Measurements from ENCODE around the gene ST6GAL1. TPM values are rescaled to one million over a fixed set of nuclear protein-coding genes. Genes with fewer than 3 reads are reported as not detected.
A peak's percentile ranks its signal among the peaks of the same experiment; 100 is the strongest.

ST6GAL1 gene
- polyA plus RNA-seq, 3 donors, result 19.0 to 24.4 (median 20.5) TPM

GRCh38 chr3:187039723-187040414, 109.5 kb downstream of the ST6GAL1 start:
- Histone ChIP-seq H3K4me1 (ENCODE audit: control insufficient read depth in 1 of 2, insufficient read depth in 2 of 2, low read length in 2 of 2) (peaks cover 37 to 42% of the 10 kb centered on the region in 2 donors), H3K27ac (ENCODE audit: low read depth in 1 of 2, low read length in 2 of 2) (no peak overlapping the region), H3K4me2 (replicated peaks; ENCODE audit: extremely low read depth, low read length, poor library complexity, severe bottlenecking) (no peak overlapping the region), H3K36me3 (replicated peaks in 1 of 2; ENCODE audit: control insufficient read depth in 1 of 2, insufficient read depth in 2 of 2, low read length in 2 of 2) (peaks cover 18 to 35% of the 10 kb centered on the region in 2 donors), H3K4me3 (replicated peaks in 1 of 3; ENCODE audit: low read depth in 2 of 3, low read length in 3 of 3) (no peak overlapping the region), H3K79me2 (ENCODE audit: insufficient read depth, low read length) (no peaks in the 10 kb centered on the region), H3K27me3 (ENCODE audit: control insufficient read depth in 2 of 2, insufficient read depth in 2 of 2, low read length in 2 of 2) (no peaks in the 10 kb centered on the region), H2AFZ (ENCODE audit: insufficient read depth, low read depth, low read length, poor library complexity, severe bottlenecking) (no peak overlapping the region), H3K9ac (ENCODE audit: insufficient read depth, low read length, poor library complexity, severe bottlenecking) (no peak overlapping the region), H3K9me3 (replicated peaks in 1 of 2; ENCODE audit: control insufficient read depth in 1 of 2, insufficient read depth in 1 of 2, low read length in 2 of 2) (no peaks in the 10 kb centered on the region), H4K20me1 (ENCODE audit: insufficient read depth, low read length) (no peaks in the 10 kb centered on the region)
- intact Hi-C loops (cut with micrococcal nuclease), result no loop called here
- Mint-ChIP-seq H3K36me3 (peaks cover 41 to 44% of the 10 kb centered on the region in 2 donors), H3K9me3 (peaks cover 0 to 7% (median 5%) of the 10 kb centered on the region in 7 donors), H3K4me1 (peaks cover 38% of the 10 kb centered on the region), H3K27me3 (ENCODE audit: low read depth in 3 of 3) (no peaks in the 10 kb centered on the region), H3K27ac (no peak overlapping the region), H3K4me3 (no peak overlapping the region)
- WGBS (ENCODE audit: insufficient coverage), result 100% methylated on average over 1 of the region's 6 CpGs
- no peak for TF ChIP-seq CTCF (IDR thresholded peaks at IDR 0.05)
- no peak for DNase-seq

GRCh38 chr3:187040516-187041361, 110.4 kb downstream of the ST6GAL1 start:
- Mint-ChIP-seq H3K27ac (peak overlapping the region in 3 of 7 donors; percentile 3 to 93 (median 36)), H3K9me3 (peaks cover 0 to 3% (median 0%) of the 10 kb centered on the region in 7 donors), H3K4me1 (peaks cover 41% of the 10 kb centered on the region), H3K36me3 (peaks cover 45 to 46% of the 10 kb centered on the region in 2 donors), H3K27me3 (ENCODE audit: low read depth in 3 of 3) (no peaks in the 10 kb centered on the region), H3K4me3 (no peak overlapping the region)
- no peak overlapping the region for H2AFZ ChIP-seq (ENCODE audit: insufficient read depth, low read depth, low read length, poor library complexity, severe bottlenecking)
- no peak overlapping the region for H3K4me2 ChIP-seq (replicated peaks; ENCODE audit: extremely low read depth, low read length, poor library complexity, severe bottlenecking)
- peaks cover 39 to 47% of the 10 kb centered on the region in 2 donors for H3K4me1 ChIP-seq (ENCODE audit: control insufficient read depth in 1 of 2, insufficient read depth in 2 of 2, low read length in 2 of 2)
- intact Hi-C loops (cut with micrococcal nuclease), result no loop called here
- H3K27ac ChIP-seq (ENCODE audit: low read depth in 1 of 2, low read length in 2 of 2), result peak overlapping the region in 1 of 2 donors; percentile 78
- H3K36me3 ChIP-seq (replicated peaks in 1 of 2; ENCODE audit: control insufficient read depth in 1 of 2, insufficient read depth in 2 of 2, low read length in 2 of 2), result peaks cover 18 to 35% of the 10 kb centered on the region in 2 donors
- no peak for DNase-seq
- H3K9ac ChIP-seq (ENCODE audit: insufficient read depth, low read length, poor library complexity, severe bottlenecking), result no peak overlapping the region
- TF ChIP-seq CTCF (IDR thresholded peaks at IDR 0.05), result no peak
- no peaks in the 10 kb centered on the region for H3K27me3 ChIP-seq (ENCODE audit: control insufficient read depth in 2 of 2, insufficient read depth in 2 of 2, low read length in 2 of 2)
- no peaks in the 10 kb centered on the region for H3K9me3 ChIP-seq (replicated peaks in 1 of 2; ENCODE audit: control insufficient read depth in 1 of 2, insufficient read depth in 1 of 2, low read length in 2 of 2)
- WGBS (ENCODE audit: insufficient coverage), result 60% methylated on average over 1 of the region's 5 CpGs
- no peaks in the 10 kb centered on the region for H4K20me1 ChIP-seq (ENCODE audit: insufficient read depth, low read length)
- no peaks in the 10 kb centered on the region for H3K79me2 ChIP-seq (ENCODE audit: insufficient read depth, low read length)
- no peak overlapping the region for H3K4me3 ChIP-seq (replicated peaks in 1 of 3; ENCODE audit: low read depth in 2 of 3, low read length in 3 of 3)
